Dermis blood vessel endothelial cell (primary cell): ENCODE results near the gene NSD1. TPM values are rescaled to one million over a fixed set of nuclear protein-coding genes. Genes with fewer than 3 reads are reported as not detected.

ENCODE experiments used
- total RNA-seq: library from RNA; depleted of rRNA; stranded (reverse); fragments of >200 nt; gene quantifications from 2 replicates; pipeline ENCODE4 v1.2.3, GENCODE V29; 2014

NSD1 gene
- total RNA-seq, 1 donor from 2014 or later, result 48.7 TPM

Other genes with a start within 250 kb of the NSD1 start
- gene HK3, start 234.4 kb upstream of the NSD1 start, total RNA-seq, result not detected in 2 replicates
- gene UIMC1, start 127.0 kb upstream of the NSD1 start, total RNA-seq, result 61.8 and 73.5 TPM in 2 replicates
- gene ZNF346, start 111.1 kb upstream of the NSD1 start, total RNA-seq, result 24.8 and 28.1 TPM in 2 replicates
- gene FGFR4, start 46.9 kb upstream of the NSD1 start, total RNA-seq, result 2.6 and 8.1 TPM in 2 replicates
- gene RAB24, start 169.9 kb downstream of the NSD1 start, total RNA-seq, result 12.8 and 20.8 TPM in 2 replicates
- 125 and 161 TPM in 2 replicates for gene PRELID1, start 170.0 kb downstream of the NSD1 start, total RNA-seq
- gene MXD3, start 178.1 kb downstream of the NSD1 start, total RNA-seq, result 20.9 and 38.5 TPM in 2 replicates
- 407 and 457 TPM in 2 replicates for gene LMAN2, start 217.9 kb downstream of the NSD1 start, total RNA-seq
- gene RGS14, start 224.2 kb downstream of the NSD1 start, total RNA-seq, result 4.4 and 9.9 TPM in 2 replicates